MCF 10A (cell line): ENCODE results near the gene P2RX2. TPM values are rescaled to one million over a fixed set of nuclear protein-coding genes. Genes with fewer than 3 reads are reported as not detected.

ENCODE experiments used
- BruUV-seq: library from RNA; stranded (reverse); fragments of 400-500 nt; replicated peaks from 2 replicates; lab custom pipeline; 2021; lab: Mats Ljungman, UMichigan
- CTCF ChIA-PET: fragments of 300-600 bp; sonication (Branson Sonifier 250); formaldehyde crosslinking; extraction: SDS; loops from one replicate; lab custom pipeline; 2021; ENCODE audit warnings: antibody characterized with exemption, inconsistent platforms; lab: Yijun Ruan, JAX
- POLR2A ChIA-PET: fragments of 300-600, 350-650 bp; sonication (Branson Sonifier 250); formaldehyde crosslinking; extraction: SDS; loops from one replicate; lab custom pipeline; 2020; ENCODE audit warnings: antibody characterized with exemption, inconsistent platforms; lab: Yijun Ruan, JAX
- DNase-seq: peaks from one replicate; pipeline ENCODE4 v3.0.0-alpha.2; 2018; ENCODE audit not compliant: unreplicated experiment
- H3K27ac Mint-ChIP-seq: one replicate; pipeline ENCODE4 v1.8.0; 2022; ENCODE audit warnings: mild to moderate bottlenecking, low read depth, mixed read lengths; ENCODE audit not compliant: unreplicated experiment
- H3K27me3 Mint-ChIP-seq: one replicate; pipeline ENCODE4 v1.8.0; 2022; ENCODE audit warnings: mixed read lengths; ENCODE audit not compliant: insufficient read depth, unreplicated experiment
- H3K36me3 Mint-ChIP-seq: one replicate; pipeline ENCODE4 v1.8.0; 2022; ENCODE audit warnings: mild to moderate bottlenecking, moderate library complexity, mixed read lengths; ENCODE audit not compliant: insufficient read depth, unreplicated experiment
- H3K4me1 Mint-ChIP-seq: one replicate; pipeline ENCODE4 v1.8.0; 2022; ENCODE audit warnings: mixed read lengths; ENCODE audit not compliant: insufficient read depth, unreplicated experiment
- H3K4me3 Mint-ChIP-seq: one replicate; pipeline ENCODE4 v1.8.0; 2022; ENCODE audit warnings: mild to moderate bottlenecking, moderate library complexity, mixed read lengths; ENCODE audit not compliant: unreplicated experiment
- H3K9me3 Mint-ChIP-seq: one replicate; pipeline ENCODE4 v1.8.0; 2022; ENCODE audit warnings: mixed read lengths; ENCODE audit not compliant: unreplicated experiment
- CTCF ChIP-seq: fragments of 200-600 bp; IDR thresholded peaks from one replicate; pipeline ENCODE4 v1.8.0; 2022; ENCODE audit warnings: antibody characterized with exemption, mild to moderate bottlenecking; ENCODE audit not compliant: unreplicated experiment
- intact Hi-C: fragments of 100-400 bp; cut with micrococcal nuclease; formaldehyde crosslinking; loops from 2 replicates; pipeline ENCODE4 v1.14.1; 2022
- total RNA-seq: library from RNA; stranded (reverse); gene quantifications from 2 replicates; pipeline ENCODE4 v1.2.3, GENCODE V29; 2022

The P2RX2 gene
- total RNA-seq, 1 experiment from 2014 or later, result not detected

GRCh38 chr12:132604151-132604618, 14.4 kb upstream of the P2RX2 start:
- DNase-seq, result no peak
- BruUV-seq, result no TSS peak
- POLR2A ChIA-PET, result no interaction called here
- Mint-ChIP-seq H3K9me3 (no peaks in the 10 kb centered on the region), H3K27me3 (peaks cover 83% of the 10 kb centered on the region), H3K27ac (no peak overlapping the region), H3K4me1 (no peaks in the 10 kb centered on the region), H3K4me3 (no peak overlapping the region), H3K36me3 (no peaks in the 10 kb centered on the region)
- TF ChIP-seq CTCF, result no peak
- CTCF ChIA-PET, result interaction anchor here (0.6 to 1.6 kb wide), 6 partner anchors 9 to 333 kb away, joined by 3 to 4 read pairs (median 3); no protein-coding TSS in a partner anchor
- intact Hi-C loops, result no loop called here

- BruUV-seq, result no TSS peak
- Mint-ChIP-seq H3K4me3 (no peak overlapping the region), H3K4me1 (no peaks in the 10 kb centered on the region), H3K36me3 (no peaks in the 10 kb centered on the region), H3K9me3 (no peaks in the 10 kb centered on the region), H3K27me3 (peaks cover 80% of the 10 kb centered on the region), H3K27ac (no peak overlapping the region)
- no peak for TF ChIP-seq CTCF
- intact Hi-C loops, result no loop called here
- no peak for DNase-seq
- CTCF ChIA-PET, result interaction anchor here (0.7 to 1.2 kb wide), 3 partner anchors 10 to 89 kb away, joined by 3 read pairs; no protein-coding TSS in a partner anchor
- POLR2A ChIA-PET, result no interaction called here
Measured at GRCh38 chr12:132604668-132605441, 13.7 kb upstream of the P2RX2 start.

- H3K36me3 Mint-ChIP-seq, result peaks cover 4% of the 10 kb centered on the region
Measured at GRCh38 chr12:132605892-132606291, 12.7 kb upstream of the P2RX2 start.

More at GRCh38 chr12:132605892-132606291, 12.7 kb upstream of the P2RX2 start:
- Mint-ChIP-seq H3K4me1 (no peaks in the 10 kb centered on the region), H3K27ac (no peak overlapping the region), H3K9me3 (no peaks in the 10 kb centered on the region), H3K27me3 (peaks cover 81% of the 10 kb centered on the region), H3K4me3 (no peak overlapping the region)
- CTCF ChIA-PET, result interaction anchor here (1.2 kb wide), 1 partner anchor 9 kb away, joined by 3 read pairs; no protein-coding TSS in a partner anchor
- TF ChIP-seq CTCF, result no peak
- POLR2A ChIA-PET, result no interaction called here
- no TSS peak for BruUV-seq
- intact Hi-C loops, result no loop called here
- no peak for DNase-seq
